GM10847 (cell line): Measurements from ENCODE around the gene GRHL3.

ENCODE experiments used
- POLR2A ChIP-seq: IDR thresholded peaks from 2 replicates; pipeline ENCODE4 v1.6.1; 2011; ENCODE audit not compliant: insufficient read length; ENCODE audit errors: extremely low read depth

GRHL3 gene

GRCh38 chr1:24386241-24386640 is 67.1 kb downstream of the GRHL3 start:
- TF ChIP-seq POLR2A: no peak

- TF ChIP-seq POLR2A: no peak
Measured at GRCh38 chr1:24386931-24387330, 67.8 kb downstream of the GRHL3 start.

- no peak for TF ChIP-seq POLR2A
Measured at GRCh38 chr1:24387636-24388175, 68.5 kb downstream of the GRHL3 start.

GRCh38 chr1:24388331-24388885 is 69.3 kb downstream of the GRHL3 start:
- no peak for TF ChIP-seq POLR2A

GRCh38 chr1:24389231-24389678 is 70.1 kb downstream of the GRHL3 start:
- no peak for TF ChIP-seq POLR2A

- no peak for TF ChIP-seq POLR2A
Measured at GRCh38 chr1:24390924-24391782, 72.0 kb downstream of the GRHL3 start.

GRCh38 chr1:24391882-24392603 is 72.9 kb downstream of the GRHL3 start:
- no peak for TF ChIP-seq POLR2A

- TF ChIP-seq POLR2A: no peak
Measured at GRCh38 chr1:24392604-24392946, 73.4 kb downstream of the GRHL3 start.

GRCh38 chr1:24392982-24393650 is 74.0 kb downstream of the GRHL3 start:
- no peak for TF ChIP-seq POLR2A

- TF ChIP-seq POLR2A: no peak
Measured at GRCh38 chr1:24393892-24394291, 74.7 kb downstream of the GRHL3 start.

- no peak for TF ChIP-seq POLR2A
Measured at GRCh38 chr1:24400065-24400464, 80.9 kb downstream of the GRHL3 start.

- TF ChIP-seq POLR2A: no peak
Measured at GRCh38 chr1:24403806-24404205, 84.6 kb downstream of the GRHL3 start.
